GM19438 (cell line): ENCODE results near the gene PLCB4.

ENCODE experiments used
- ATAC-seq: cut with Tn5 transposase; IDR thresholded peaks from one replicate; pipeline ENCODE4 v1.9.1; 2021; ENCODE audit warnings: low read depth; ENCODE audit not compliant: unreplicated experiment

The PLCB4 gene

GRCh38 chr20:9250511-9250910 is 181.6 kb downstream of the PLCB4 start:
- no peak for ATAC-seq

- ATAC-seq: no peak
Observed at GRCh38 chr20:9253006-9253539, 184.2 kb downstream of the PLCB4 start.

GRCh38 chr20:9255171-9255570 is 186.3 kb downstream of the PLCB4 start:
- ATAC-seq: no peak

GRCh38 chr20:9256393-9256792 is 187.5 kb downstream of the PLCB4 start:
- ATAC-seq: no peak

- no peak for ATAC-seq
Observed at GRCh38 chr20:9258901-9259300, 190.0 kb downstream of the PLCB4 start.

- ATAC-seq: no peak
Observed at GRCh38 chr20:9260027-9260426, 191.1 kb downstream of the PLCB4 start.

GRCh38 chr20:9261781-9262180 is 192.9 kb downstream of the PLCB4 start:
- ATAC-seq: no peak

- no peak for ATAC-seq
Observed at GRCh38 chr20:9262653-9263194, 193.8 kb downstream of the PLCB4 start.

GRCh38 chr20:9269280-9269971 is 200.5 kb downstream of the PLCB4 start:
- ATAC-seq: no peak

GRCh38 chr20:9270831-9271230 is 201.9 kb downstream of the PLCB4 start:
- no peak for ATAC-seq

- no peak for ATAC-seq
Observed at GRCh38 chr20:9276966-9277468, 208.1 kb downstream of the PLCB4 start.

- no peak for ATAC-seq
Observed at GRCh38 chr20:9279918-9280401, 211.1 kb downstream of the PLCB4 start.

- no peak for ATAC-seq
Observed at GRCh38 chr20:9280666-9281065, 211.8 kb downstream of the PLCB4 start.

- ATAC-seq: no peak
Observed at GRCh38 chr20:9281803-9282202, 212.9 kb downstream of the PLCB4 start.

- ATAC-seq: no peak
Observed at GRCh38 chr20:9285617-9286016, 216.7 kb downstream of the PLCB4 start.

- no peak for ATAC-seq
Observed at GRCh38 chr20:9286501-9287461, 217.9 kb downstream of the PLCB4 start.

- ATAC-seq: no peak
Observed at GRCh38 chr20:9287826-9288225, 218.9 kb downstream of the PLCB4 start.

- ATAC-seq: no peak
Observed at GRCh38 chr20:9290331-9290730, 221.4 kb downstream of the PLCB4 start.

GRCh38 chr20:9293145-9293544 is 224.3 kb downstream of the PLCB4 start:
- ATAC-seq: no peak

GRCh38 chr20:9294041-9294440 is 225.2 kb downstream of the PLCB4 start:
- no peak for ATAC-seq

GRCh38 chr20:9298906-9299305 is 230.0 kb downstream of the PLCB4 start:
- ATAC-seq: no peak
